ENCODE measurements around the gene PITPNB.

Gene PITPNB

DNA sequence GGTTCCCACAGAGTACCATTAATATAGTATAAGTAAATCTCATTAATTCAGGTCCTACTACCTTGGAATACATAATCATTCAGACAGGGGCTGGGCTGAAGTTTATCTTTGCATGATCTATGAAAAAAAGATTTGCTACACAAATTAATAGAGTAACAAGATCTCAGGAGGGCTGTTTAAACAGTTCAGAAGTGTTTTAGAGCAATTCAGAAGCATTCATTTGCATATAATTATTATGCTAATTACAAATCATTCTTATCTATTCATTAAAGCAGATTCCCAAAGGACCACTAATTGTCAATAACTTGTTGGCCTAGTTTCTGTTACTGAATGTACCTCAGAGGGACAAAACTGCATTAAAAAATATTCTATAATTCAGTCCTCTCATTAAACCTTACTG, 40.5 kb downstream of the PITPNB start:
- no peak for DNase-seq

DNA sequence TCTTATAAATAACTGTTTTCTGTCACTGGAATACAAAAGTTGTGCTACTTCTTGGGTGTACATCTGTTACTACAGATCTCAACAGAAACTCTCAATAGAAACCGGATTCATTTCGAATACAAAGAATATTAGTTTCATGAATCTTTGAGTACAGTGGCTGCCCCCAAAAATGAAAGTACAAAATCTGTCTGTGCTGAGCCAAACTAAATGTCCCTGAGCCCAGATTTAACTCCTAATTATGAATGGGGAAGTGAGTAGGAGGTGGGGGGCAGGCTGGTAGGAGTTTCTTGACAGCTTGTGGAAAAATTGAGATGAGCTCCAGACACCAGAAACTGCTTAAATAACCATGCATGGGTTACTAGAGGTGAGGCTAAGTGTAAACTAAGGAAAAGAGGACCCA, 41.6 kb downstream of the PITPNB start:
- no peak for DNase-seq

DNA sequence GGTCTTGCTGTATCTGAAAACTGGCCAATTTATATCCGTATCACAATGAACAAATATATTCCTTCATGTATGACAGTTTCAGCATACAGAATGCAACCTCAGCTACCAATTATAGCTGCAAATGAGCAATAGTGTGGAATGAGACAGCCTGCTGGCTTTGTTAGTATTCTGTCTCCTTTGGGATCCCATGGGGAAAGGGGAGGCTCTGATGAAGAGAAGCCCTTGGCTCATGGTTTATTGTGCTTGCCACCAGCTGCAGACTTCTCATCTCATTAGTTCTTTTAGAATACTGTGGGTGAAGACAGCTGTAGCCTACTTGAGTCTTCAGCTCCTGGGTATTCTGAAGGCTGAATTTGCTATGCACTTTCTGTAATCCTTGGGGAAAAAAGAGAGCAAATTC, 42.4 kb downstream of the PITPNB start:
- no peak for DNase-seq

DNA sequence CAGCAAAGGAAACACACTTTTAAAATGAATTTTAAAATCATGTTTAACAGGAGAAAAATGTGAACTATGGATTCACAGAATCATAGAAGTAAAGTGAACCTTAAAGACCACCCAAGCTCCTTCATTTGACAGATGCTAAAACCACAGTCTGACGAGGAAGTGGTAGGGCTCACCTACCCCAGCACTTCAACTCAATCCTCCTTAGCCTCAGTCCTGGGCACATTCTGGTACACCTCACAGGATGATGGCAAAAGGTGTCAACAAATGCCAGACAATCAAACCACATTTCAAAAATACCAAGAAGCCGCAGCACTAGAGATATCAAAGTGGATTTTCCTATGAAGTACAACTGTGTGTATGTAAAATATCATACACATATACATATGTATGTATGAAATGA, 43.1 kb downstream of the PITPNB start:
- no peak for DNase-seq

DNA sequence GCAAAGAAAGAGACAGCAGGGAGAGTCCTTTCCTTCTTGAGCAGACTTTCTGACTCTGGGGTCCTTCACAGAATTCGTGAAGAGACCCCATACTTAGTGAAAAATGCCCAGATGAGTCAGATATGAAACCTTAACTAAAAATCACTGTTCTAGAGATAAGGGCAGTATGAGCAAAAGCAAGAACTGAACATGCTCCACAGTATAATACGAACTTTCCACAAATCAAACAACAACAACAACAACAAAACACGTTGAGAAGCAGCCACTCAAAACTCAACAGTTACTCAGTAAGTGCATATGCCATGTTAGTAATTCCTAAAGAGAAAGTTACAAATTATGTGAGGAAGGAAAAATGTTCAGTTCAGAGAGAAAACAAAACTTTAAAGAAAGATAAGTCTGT, 44.3 kb downstream of the PITPNB start:
- no peak for DNase-seq

DNA sequence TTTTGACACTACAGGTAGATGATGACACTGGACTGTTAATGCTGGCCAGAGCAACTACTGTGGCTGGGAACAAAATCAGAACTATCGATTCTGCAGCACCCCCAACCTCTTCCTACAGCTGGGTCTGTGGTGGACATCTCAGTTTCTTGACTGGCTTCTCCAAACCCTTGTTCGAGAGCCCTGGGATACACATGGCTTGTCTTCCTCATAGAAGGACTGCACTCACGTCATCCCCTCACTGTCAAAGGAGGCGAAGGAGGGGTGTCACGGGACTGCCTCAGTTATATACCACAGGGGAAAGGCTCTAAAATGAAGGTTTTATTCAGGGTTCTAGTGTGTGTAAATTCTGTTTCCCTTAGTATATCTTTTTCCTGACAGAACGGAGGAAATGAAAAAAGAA, 44.9 kb downstream of the PITPNB start:
- no peak for DNase-seq

DNA sequence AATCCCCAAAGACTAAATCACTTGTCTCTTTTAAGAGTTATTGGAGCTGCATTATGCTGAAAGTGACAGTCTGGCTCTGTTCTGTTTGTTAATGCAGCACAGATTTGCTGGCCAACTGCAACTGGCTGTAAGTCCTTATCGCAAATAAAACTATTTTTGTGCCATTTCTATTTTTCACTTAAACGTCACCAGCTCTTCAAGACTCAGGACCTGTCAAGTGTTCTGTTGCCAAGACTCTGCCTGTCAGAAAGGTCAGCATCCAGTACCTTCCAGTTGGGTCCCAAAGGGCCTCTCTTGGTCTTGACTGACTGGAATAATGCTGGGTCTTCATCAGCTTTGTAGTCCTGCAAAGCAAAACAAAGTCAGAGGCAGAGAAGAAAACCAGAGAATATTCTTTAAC, 45.6 kb downstream of the PITPNB start:
- DNase-seq = no peak

DNA sequence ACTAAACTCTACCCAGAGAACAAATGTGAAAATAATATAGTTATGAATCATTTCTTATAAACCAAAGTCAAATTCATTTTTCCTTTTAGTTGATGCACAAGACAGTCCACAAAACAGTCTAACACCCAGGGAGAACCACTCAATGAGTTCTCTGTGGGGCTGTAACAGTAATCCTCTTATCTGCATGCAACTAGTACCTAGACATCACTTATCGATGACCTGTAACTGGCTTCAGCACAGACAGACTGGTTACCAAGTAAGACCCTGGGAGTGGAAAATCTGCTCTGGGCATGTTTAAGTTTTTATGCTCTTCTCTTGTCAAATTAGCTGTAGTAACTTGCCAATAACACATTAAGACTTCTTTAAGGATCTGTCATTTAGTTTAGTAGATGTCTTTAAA, 46.6 kb downstream of the PITPNB start:
- DNase-seq = no peak

DNA sequence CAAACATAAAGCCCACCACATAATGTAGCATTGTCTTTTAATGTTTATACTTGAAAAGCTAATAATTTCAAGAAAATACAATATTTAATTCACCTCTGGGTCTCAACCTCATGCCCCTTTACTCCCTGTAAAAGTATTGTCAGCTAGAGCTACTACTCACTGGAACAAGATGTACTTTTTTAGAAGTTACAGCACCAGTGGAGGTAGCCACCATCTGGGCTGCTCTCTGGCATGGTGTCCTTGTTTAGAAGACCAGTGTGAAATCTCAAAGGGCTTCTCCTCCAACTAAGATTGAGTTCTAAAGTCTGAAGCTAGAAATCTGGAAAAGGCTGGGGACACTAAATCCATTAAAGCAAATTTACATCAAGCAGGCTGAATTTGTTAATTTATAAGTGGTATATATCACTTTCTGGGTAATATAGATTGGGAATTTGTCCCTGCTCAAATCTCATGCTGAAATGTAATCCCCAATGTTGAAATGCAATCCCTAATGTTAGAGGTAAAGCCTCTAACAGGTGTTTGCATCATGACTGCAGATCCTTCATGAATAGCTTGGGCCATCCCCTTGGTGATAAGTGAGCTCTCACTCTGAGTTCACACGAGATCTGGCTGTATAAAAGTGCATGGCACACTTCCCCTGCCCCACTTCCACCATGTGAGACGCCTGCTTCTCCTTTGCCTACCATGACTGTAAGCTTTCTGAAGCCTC, 47.6 kb downstream of the PITPNB start:
- DNase-seq = no peak

DNA sequence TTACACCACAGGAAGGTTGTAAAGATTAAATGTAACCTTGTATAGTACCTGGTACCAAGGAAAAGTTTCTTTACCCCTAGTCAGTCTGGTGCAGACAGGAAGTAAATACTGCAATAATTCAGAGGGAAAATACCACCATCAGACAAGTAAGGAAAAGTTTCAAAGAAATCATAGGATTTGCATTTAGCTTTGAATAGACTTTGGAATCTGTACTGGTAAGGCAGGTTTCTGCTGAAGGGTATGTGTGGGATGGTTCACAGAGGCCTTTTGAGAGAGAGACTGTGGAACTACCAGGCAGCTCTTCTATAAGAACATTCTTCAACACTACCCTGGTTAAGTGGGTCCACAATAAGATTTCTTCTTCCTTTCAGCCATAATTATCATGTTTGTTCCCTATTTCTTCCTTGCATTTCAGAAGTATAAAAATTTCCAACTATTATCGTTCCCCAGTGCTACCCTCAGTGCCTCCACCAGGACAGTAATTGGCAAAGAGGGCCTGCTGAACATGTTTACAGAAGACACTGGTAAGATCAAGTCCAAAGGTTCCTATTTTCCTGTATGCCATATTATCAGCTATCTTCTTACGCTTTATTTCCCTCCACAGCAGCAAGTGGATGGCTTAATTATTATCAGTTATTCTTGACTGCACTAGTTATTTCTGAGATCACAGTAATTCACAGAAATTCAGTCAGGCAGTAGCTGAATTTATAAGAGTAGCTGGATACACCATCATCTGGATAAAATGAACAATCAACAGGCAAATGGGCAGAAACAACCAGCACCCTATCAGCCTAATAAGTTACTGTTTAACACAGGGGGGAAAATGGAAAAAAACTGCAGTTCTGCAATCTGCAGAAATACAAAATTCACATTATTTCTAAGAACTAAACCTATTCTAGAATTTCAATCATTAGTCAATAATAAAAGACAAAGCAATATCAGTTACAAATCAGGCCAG, 48.5 kb downstream of the PITPNB start:
- no peak for DNase-seq

DNA sequence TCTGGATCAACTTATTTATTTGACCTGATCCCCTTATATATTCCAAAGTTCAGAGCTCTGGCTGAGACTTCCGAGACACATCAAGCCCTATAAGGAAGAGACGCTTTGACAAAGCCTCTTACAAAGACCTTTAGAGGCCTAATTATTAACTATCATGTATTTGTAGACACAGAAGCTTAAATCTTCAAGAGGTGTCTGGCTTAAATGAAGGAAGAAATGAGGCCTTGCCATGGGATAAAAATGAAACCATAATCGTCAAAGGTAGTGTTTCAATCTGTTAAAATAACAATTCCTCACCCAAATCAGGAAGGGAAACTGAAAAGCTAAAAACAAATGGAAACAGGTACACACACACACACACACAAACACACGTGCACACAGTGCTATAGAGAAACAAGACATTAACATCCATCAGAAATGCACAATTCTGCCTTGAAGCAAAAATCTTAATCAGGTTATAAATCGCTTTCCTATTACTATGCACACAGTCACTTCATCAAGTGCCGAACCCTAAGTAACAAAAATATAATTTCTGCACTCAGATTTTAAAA, 50.2 kb downstream of the PITPNB start:
- DNase-seq = no peak

DNA sequence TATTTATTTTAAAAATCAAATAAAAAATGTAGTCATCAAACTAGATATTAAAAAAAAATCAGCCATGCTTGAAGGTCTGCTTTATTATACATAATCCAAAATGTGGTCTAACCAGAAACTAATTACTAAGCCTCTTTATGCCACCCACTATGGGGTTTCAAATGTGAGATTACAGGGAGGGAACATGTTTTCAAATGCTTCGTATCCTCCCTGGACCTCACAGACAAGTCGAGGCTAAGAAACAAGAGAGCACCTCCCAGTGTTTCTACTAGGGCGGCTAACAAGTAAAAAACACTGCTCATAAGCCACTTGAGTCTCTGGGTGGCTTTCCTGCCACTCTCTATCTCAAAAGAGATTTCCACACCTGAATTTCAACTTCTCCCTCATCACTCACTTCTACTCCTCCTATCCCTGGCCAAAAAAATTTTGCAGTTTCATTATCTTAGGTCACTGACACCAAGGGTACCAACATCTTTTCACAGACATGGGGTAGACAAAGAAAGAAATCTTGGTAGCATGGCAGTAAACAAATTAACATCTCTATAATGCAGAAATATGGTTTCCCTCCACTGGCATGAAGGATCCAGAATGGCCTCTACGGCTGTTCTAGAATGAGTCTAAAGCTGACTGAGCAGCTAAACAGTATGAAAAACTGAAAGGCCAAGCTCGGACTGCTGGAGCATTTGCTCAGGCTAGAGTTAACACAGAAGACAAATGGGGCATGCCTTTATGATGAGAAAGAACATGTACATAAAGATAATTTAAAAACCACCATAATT, 50.9 kb downstream of the PITPNB start:
- DNase-seq = no peak

DNA sequence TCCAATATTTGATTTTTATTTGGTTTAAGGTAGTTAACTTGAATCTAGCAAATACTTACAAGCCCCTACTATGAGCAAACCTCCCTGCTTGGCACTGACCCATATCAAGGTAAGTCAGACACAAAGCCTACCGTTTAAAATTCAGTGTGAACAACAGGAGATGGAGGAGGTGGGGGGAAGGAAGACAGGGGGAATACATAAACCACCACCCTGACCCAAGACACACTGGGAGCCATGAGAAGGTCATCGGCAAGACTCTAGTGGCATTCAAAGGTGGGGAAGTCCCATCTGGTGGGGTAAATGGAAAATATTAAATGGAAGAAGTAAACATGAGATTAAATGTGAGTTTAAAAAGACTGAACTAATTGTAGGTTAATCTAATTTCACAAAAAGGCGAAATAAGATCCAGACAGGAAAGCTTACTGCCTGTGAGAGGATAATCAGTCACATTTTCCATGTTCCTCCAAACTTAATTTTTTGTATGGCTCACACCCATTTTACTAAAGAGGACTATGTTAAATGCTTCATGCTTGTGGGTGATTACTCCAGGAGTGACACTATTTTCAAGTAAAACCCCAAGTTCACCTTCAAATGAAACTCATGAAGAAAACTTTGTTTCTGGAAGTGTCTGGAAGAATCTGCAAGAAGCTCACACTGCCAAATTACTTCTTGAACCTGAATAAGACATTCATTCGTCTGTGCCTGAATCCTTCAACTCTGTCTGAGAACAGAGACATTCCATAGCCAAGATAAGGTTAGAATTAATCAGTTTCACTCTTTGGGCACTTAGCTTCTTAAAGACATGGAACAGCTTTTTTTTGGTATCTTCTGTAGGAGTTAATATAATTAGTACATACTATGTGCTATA, 51.7 kb downstream of the PITPNB start:
- no peak for DNase-seq

DNA sequence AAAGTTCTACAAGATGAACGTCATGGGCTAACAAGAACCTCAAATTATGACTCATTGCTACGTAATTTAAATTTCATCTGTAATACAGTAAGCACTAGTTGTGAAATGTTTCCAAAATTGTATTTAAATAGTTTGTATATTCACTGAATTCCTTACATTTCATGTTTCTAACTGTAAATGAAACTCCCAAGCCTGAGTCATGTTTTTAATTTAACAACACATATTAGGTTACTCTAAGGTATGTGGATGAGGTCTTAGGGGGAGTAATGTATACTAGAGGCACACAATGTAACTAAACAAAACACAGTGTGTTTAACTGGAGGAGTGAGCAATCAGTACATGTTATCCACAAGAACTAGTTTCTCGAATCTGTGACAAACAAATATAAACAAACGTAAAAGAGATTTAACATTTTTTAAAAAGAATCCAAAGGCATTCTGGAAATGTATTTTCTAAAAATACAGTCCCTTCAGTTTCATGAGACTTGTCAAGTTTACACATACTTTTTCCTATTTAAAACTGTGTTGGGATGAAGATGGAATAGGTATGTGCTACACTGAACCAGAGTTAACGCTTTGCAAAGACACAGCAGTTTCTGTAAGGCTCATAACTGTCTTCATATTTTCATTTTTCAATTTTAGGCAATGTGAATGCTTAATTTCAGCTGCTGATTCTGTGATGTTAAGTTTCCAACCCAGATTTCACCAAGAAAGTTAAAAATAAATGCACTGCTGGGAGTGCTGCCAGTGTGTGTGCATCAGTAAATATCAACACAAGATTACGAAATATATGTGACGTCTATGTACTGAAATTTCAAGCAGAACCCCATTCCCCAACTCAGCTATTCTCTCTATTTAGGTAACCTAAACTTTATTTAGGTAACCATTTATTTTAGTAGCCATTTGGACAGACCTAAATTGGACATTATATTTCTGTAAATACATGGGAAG, 52.6 kb downstream of the PITPNB start:
- DNase-seq = no peak

DNA sequence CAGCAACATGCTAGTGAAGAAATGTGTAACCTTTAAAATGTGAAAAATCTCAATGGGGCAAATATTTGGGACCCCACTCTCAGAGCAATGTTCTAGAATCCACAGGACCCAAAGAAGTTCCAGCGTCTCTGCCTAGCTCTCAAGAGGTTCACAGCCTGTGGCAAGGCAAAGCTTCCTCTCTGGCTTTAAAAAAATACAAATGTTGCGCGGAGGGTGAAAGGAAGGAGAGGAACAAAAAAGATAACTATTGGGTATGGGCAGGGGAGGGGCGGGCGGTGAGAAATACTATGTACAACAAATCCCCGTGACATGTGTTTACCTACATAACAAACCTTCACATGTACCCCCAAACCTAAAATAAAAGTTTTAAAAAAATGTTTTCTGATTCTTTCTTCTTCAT, 53.6 kb downstream of the PITPNB start:
- no peak for DNase-seq

DNA sequence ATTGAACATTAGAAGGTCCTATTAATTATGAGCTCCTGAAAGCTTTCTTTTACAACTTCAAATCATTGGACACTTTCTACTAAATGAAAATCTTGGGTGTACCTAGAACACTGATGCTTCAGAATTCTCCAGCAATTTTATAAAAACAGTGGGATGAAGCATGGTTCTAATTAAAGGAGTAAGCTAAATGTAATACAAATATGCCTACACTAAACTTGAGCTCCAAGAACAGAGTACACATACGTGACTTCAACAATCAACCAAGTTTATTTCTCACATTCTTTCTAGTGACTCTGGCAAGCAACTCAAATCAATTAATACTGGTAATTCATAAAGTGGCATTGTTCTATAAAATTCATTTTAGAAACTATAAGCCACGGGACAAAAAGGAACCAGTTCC, 55.5 kb downstream of the PITPNB start:
- DNase-seq = no peak

DNA sequence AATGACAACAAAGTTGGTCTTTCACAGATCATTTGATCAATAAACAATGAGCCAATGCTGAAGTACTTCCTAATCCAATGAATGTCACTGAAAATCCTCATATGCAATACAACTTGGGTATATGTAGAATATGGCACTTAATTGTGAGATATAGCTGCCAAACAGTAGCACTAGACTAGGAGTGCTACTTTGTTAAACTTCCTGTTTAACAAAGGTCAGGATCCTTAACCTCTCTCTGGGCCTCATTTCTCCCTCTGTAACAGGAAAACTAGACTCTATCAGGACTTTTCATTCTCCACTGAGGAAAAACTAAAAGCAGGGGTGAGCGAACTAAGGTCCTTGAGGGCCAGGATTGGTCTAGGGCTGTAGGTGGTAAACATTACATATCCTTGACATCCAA, 56.1 kb downstream of the PITPNB start:
- no peak for DNase-seq

DNA sequence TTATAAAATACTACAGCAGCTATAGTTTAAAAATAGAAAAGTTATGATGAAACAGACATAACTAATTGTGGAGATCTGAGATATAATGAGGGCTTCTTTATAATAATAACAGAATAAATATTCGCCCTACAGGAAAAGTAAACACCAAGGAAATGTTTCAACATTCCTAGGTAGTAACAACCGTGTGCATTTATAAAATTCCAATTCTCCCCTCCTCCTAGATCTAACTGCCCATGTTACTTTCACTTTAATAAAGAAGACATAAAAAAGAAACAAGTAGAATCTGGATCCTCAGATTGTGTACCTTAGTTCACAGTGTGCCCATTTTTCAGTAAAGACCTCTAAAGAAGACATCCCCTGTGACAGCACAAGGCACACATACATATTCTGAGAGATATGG, 59.7 kb downstream of the PITPNB start:
- DNase-seq = no peak

DNA sequence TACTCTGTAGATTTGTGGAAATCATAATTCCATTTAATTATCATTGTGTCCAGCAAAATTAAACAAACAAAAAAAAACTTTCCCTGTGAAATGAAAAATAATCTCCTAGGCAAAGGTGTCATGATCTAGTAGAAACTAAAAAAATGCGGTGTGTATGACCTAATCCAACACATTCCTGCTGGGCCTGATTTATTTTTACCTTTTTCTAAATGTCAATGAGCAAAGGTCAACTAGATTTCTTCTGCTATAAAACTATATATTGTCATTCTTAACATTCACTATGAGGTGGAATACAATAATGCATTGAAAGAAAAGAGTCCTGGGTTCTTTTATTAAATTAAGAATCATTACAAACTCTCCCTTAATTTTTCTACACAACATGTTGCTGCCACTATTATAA, 60.4 kb downstream of the PITPNB start:
- DNase-seq = no peak

DNA sequence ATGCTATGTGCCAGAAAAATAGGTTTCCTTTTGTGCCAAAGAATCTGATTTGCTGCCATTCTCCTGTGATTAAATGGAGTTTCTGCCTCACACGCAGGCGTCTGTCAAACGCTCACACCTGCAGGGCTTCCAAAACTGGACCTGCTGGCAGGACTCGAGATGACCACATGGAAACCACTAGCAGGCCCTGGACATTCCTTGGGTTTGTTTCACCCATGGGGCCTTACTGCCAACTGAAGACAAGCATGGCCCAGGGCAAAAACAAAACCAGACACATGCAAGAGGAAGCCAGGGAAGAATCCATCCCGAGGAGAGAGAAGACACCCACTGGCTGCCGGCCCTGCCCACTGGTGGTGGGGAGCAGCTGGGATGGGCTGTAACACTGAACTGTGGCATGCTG, 61.6 kb downstream of the PITPNB start:
- DNase-seq = no peak

DNA sequence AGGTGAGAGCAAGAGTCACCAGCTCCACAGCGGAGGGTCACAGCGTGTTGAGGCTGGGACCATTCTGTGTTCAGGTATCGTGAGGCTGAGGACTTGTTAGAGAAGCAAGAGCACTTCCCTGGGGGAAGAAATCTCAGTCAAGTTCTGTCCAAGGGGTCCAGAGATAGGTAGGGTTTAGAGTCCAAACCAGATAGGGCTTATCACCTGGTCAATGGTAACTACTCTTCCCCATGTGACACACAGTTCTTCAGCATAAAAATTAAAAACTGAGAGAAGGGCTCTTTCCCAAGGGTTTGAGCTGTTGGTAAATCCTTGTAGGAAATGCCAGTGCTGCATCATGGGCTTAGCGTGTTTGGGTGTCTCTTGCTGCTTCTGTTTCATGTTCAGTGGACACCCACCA, 62.7 kb downstream of the PITPNB start:
- no peak for DNase-seq

Data from NCI-H774 (cell line).